Omental fat pad (tissue), 4 donors: ENCODE data around the gene AP2A1. TPM values are rescaled to one million over a fixed set of nuclear protein-coding genes. Genes with fewer than 3 reads are reported as not detected.
A peak's percentile ranks its signal among the peaks of the same experiment; 100 is the strongest.

Experiments
- ATAC-seq: fragments of 150-250 bp; one replicate; pipeline ENCODE4 v1.9.1; 2016; ENCODE audit warnings: mild to moderate bottlenecking, moderate library complexity; ENCODE audit not compliant: low FRiP score
- DNase-seq: peaks from one replicate; pipeline ENCODE4 v3.0.0-alpha.2; 2019; ENCODE audit warnings: low spot score
- CTCF ChIP-seq, 3 donors: fragments of 450-650 bp; IDR thresholded peaks; one replicate each; pipeline ENCODE4 v1.5.1; 2016 to 2017; ENCODE audit warnings: antibody characterized with exemption in 3 of 3, mild to moderate bottlenecking in 3 of 3, moderate library complexity in 2 of 3
- total RNA-seq, 4 donors: library from RNA; depleted of rRNA; stranded (reverse); fragments of >200 nt; gene quantifications; one replicate each; pipeline ENCODE4 v1.1.0, GENCODE V29; 2016

AP2A1 gene
- total RNA-seq, 4 donors from 2014 or later, result 63.9 to 88.0 (median 72.4) TPM

- DNase-seq (no peak), ATAC-seq (no peak)
- no peak for TF ChIP-seq CTCF (IDR thresholded peaks at IDR 0.05)
Measured at GRCh38 chr19:49805822-49806619, 39.2 kb downstream of the AP2A1 start.

- no peak for ATAC-seq
- no peak for TF ChIP-seq CTCF (IDR thresholded peaks at IDR 0.05)
- DNase-seq, result no peak
Measured at GRCh38 chr19:49806620-49806959, 39.8 kb downstream of the AP2A1 start.

GRCh38 chr19:49807058-49807903 lies 40.5 kb downstream of the AP2A1 start:
- no peak for TF ChIP-seq CTCF (IDR thresholded peaks at IDR 0.05)
- DNase-seq (no peak), ATAC-seq (no peak)

GRCh38 chr19:49807904-49808675 lies 41.3 kb downstream of the AP2A1 start:
- no peak for TF ChIP-seq CTCF (IDR thresholded peaks at IDR 0.05)
- ATAC-seq (no peak), DNase-seq (no peak)

- no peak for TF ChIP-seq CTCF (IDR thresholded peaks at IDR 0.05)
- peak; percentile 65 for ATAC-seq
- peak; percentile 97 for DNase-seq
Measured at GRCh38 chr19:49808711-49809159, 41.9 kb downstream of the AP2A1 start.

GRCh38 chr19:49809160-49809940 lies 42.5 kb downstream of the AP2A1 start:
- no peak for TF ChIP-seq CTCF (IDR thresholded peaks at IDR 0.05)
- ATAC-seq (peak; percentile 7), DNase-seq (no peak)
